HepG2 (cell line): ENCODE results near the gene RAB17. TPM values are rescaled to one million over a fixed set of nuclear protein-coding genes. Genes with fewer than 3 reads are reported as not detected.

Experiments
- ARID4A ChIP-seq: sonication (generic); formaldehyde crosslinking; IDR thresholded peaks from 2 replicates; pipeline ENCODE4 v1.5.0; 2020; ENCODE audit warnings: mild to moderate bottlenecking, missing genetic modification reagents, borderline replicate concordance
- CHD4 ChIP-seq: fragments of 200-600 bp; sonication (generic); IDR thresholded peaks from 2 replicates; pipeline ENCODE4 v1.7.0; 2017; ENCODE audit warnings: mild to moderate bottlenecking, low read length, borderline replicate concordance
- GMEB2 ChIP-seq: IDR thresholded peaks from 2 replicates; pipeline ENCODE4 v1.6.1; 2016; ENCODE audit warnings: missing biosample characterization, missing genetic modification reagents, low read depth
- HOMEZ ChIP-seq: IDR thresholded peaks from 2 replicates; pipeline ENCODE4 v1.6.1; 2016; ENCODE audit warnings: low read depth
- NR0B2 ChIP-seq: sonication (generic); formaldehyde crosslinking; IDR thresholded peaks from 2 replicates; pipeline ENCODE4 v1.4.0; 2020; ENCODE audit warnings: mild to moderate bottlenecking, missing genetic modification reagents
- PRPF4 ChIP-seq: fragments of 200-400 bp; formaldehyde crosslinking; IDR thresholded peaks from 2 replicates; pipeline ENCODE4 v1.6.1; 2016; ENCODE audit warnings: low read length, low read depth; ENCODE audit not compliant: poor library complexity, severe bottlenecking
- RFXANK ChIP-seq: IDR thresholded peaks from 2 replicates; pipeline ENCODE4 v1.6.1; 2016
- SNAPC2 ChIP-seq: sonication (generic); formaldehyde crosslinking; IDR thresholded peaks from 2 replicates; pipeline ENCODE4 v1.8.1; 2022; ENCODE audit warnings: mild to moderate bottlenecking, missing genetic modification reagents
- TMF1 ChIP-seq: sonication (generic); formaldehyde crosslinking; IDR thresholded peaks from 2 replicates; pipeline ENCODE4 v1.8.1; 2022; ENCODE audit warnings: low read depth, missing genetic modification reagents
- ZNF326 ChIP-seq: sonication (generic); formaldehyde crosslinking; IDR thresholded peaks from 2 replicates; pipeline ENCODE4 v1.4.0; 2020; ENCODE audit warnings: missing genetic modification reagents, borderline replicate concordance
- ZNF407 ChIP-seq: sonication (generic); formaldehyde crosslinking; IDR thresholded peaks from one replicate; pipeline ENCODE4 v1.5.1; 2020; ENCODE audit warnings: mild to moderate bottlenecking, missing genetic modification reagents; ENCODE audit errors: not compliant biosample characterization
- ZNF780A ChIP-seq: sonication (generic); formaldehyde crosslinking; IDR thresholded peaks from 2 replicates; pipeline ENCODE4 v1.8.0; 2022; ENCODE audit warnings: mild to moderate bottlenecking, missing genetic modification reagents, moderate library complexity
- polyA plus RNA-seq, 8 experiments: library from polyadenylated mRNA; depleted of rRNA in 3 of 8; stranded (reverse) in 7 of 8; unstranded in 1 of 8; fragments of >200 nt; fragmentation: Illumina TruSeq in 4 of 8; extraction: Trizol in 4 of 8; gene quantifications; 2 replicates each; pipeline versions ENCODE4 v1.2.1 to v1.2.3, GENCODE V29; 2011 to 2016; ENCODE audit warnings: low read depth in 4 of 8, missing spikeins in 1 of 8, mixed read lengths in 1 of 8; ENCODE audit not compliant: insufficient read depth in 1 of 8
- total RNA-seq, 5 experiments: library from RNA; depleted of rRNA; stranded (reverse); fragments of >200 nt; fragmentation: Illumina TruSeq; extraction: Trizol; gene quantifications; 2 replicates each; pipeline ENCODE4 v1.2.3, GENCODE V29; 2016; ENCODE audit warnings: low read depth in 1 of 5

The RAB17 gene
- total and polyA plus RNA-seq, 2 of the 13 experiments (the other 11 are each of a cell fraction or from before 2014, with no cell fraction given) = 68.0 to 124 TPM

- TF ChIP-seq HOMEZ (CRISPR knock-in tag) (peak; percentile 90; the same call in 1 of the 2 replicates), RFXANK (CRISPR knock-in tag) (0 out of 2 replicates have a peak, but pooled peaks have one; percentile 62), GMEB2 (CRISPR knock-in tag) (peak; percentile 15), TMF1 (CRISPR knock-in tag) (0 out of 2 replicates have a peak, but pooled peaks have one; percentile 64), ZNF326 (no peak), ZNF780A (CRISPR knock-in tag) (no peak), ARID4A (CRISPR knock-in tag) (peak; percentile 89; the same call in 1 of the 2 replicates), ZNF407 (CRISPR knock-in tag) (no peak), CHD4 (0 out of 2 replicates have a peak, but pooled peaks have one; percentile 26), PRPF4 (no peak), NR0B2 (CRISPR knock-in tag) (no peak), SNAPC2 (CRISPR knock-in tag) (peak; percentile 96)
Measured at GRCh38 chr2:237614151-237614720, 23.7 kb upstream of the RAB17 start (continued).
